ENCODE data around the gene DCST1.
"Not testable (repeated sequence)": the region's sequence is repeated elsewhere in the genome, so short reads cannot be mapped to it uniquely, and the experiment has no call there.

Gene DCST1, protein sequence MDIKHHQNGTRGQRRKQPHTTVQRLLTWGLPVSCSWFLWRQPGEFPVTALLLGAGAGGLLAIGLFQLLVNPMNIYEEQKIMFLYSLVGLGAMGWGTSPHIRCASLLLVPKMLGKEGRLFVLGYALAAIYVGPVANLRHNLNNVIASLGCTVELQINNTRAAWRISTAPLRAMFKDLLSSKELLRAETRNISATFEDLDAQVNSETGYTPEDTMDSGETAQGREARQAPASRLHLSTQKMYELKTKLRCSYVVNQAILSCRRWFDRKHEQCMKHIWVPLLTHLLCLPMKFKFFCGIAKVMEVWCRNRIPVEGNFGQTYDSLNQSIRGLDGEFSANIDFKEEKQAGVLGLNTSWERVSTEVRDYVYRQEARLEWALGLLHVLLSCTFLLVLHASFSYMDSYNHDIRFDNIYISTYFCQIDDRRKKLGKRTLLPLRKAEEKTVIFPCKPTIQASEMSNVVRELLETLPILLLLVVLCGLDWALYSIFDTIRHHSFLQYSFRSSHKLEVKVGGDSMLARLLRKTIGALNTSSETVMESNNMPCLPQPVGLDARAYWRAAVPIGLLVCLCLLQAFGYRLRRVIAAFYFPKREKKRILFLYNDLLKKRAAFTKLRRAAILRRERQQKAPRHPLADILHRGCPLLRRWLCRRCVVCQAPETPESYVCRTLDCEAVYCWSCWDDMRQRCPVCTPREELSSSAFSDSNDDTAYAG

DNA sequence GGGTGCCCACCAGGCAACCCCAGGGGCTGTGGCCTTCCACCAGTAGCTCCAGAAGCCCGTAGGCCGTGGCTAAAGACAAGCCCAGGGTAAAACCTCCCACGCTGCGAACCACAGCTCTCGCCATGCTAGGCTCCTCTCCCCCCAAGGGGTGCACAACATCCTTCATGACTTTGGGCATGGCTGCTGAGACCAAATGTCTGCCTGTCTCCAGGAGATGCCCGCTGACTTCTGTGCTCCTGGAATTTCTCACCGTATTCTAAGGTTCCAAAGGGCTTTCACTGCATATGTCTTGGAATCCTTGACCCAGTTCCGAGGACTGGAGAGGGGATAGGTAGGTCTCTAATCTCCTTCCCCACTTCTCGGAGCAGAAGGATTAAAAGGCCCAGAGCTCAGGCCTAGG, at the start of gene DCST1, which contains the start of gene DCST2:
Gene DCST1 (plus strand): TSS at position 301 of the 400 bp plus-strand sequence. CDS start 213 bp downstream, outside the sequence.
Gene DCST2 (minus strand): TSS at position 258 of the 400 bp plus-strand sequence. CDS start 80 bp downstream, at position 178.
- DNase-seq (ENCODE audit: low spot score) (no peak), FAIRE-seq (no peak)

DNA sequence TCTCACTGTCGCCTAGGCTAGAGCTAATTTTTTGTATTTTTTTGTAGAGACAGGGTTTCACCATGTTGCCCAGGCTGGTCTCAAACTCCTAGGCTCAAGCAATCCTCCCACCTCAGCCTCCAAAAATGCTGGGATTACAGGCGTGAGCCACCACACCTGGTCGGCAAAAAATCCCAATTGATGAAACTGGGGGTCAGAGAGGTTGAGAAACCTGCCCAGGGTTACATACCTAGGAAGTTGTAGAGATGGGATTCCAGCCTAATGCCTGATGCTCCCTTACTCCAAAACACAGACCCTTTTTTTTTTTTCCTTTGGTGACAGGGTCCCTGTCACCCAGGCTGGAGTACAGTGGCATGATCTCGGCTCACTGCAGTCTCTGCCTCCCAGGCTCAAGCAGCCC, 46.9 kb upstream of the DCST1 start:
- not testable (repeated sequence) for FAIRE-seq

DNA sequence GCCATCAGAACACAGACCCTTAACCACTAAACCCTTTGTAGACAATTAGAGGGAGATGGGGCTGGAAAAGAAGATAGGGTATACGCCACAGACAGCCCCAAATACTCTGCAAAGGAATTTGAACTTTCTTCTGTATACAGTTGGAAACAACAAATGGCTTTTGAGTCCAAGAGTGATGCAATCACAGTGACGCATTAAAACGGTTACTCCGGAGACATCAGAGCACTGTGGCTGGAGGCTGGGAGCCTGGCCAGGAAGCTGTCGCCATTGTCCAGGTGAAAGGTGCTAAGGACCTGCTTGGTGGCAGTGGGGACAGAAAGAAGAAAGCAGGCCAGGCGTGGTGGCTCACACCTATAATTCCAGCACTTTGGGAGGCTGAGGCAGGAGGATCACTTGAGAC, 46.3 kb upstream of the DCST1 start:
- FAIRE-seq: no peak
- no peak for DNase-seq (ENCODE audit: low spot score)

More for the DNA sequence above, 46.9 kb upstream of the DCST1 start:
- DNase-seq (ENCODE audit: low spot score): not testable (repeated sequence)

DNA sequence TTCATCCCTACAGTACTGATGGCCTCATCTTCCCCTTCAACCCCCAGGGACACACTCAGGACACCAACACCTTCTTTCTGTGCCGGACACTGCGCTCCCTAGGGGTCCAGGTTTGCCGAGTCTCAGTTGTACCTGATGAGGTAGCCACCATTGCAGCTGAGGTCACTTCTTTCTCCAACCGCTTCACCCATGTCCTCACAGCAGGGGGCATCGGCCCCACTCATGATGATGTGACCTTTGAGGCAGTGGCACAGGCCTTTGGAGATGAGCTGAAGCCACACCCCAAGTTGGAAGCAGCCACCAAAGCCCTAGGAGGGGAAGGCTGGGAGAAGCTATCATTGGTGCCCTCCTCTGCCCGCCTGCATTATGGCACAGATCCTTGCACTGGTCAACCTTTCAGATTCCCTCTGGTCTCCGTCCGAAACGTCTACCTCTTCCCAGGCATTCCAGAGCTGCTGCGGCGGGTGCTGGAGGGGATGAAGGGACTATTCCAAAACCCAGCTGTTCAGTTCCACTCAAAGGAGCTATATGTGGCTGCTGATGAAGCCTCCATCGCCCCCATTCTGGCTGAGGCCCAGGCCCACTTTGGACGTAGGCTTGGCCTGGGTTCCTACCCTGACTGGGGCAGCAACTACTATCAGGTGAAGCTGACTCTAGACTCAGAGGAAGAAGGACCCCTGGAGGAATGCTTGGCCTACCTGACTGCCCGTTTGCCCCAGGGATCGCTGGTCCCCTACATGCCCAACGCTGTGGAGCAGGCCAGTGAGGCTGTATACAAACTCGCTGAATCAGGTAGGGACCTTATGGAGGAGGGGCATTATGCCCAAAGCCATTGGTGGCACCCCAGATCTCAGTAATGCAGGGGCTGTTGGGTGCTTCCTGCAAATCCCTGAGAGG, 45.3 kb upstream of the DCST1 start:
- FAIRE-seq: no peak
- no peak for DNase-seq (ENCODE audit: low spot score)

DNA sequence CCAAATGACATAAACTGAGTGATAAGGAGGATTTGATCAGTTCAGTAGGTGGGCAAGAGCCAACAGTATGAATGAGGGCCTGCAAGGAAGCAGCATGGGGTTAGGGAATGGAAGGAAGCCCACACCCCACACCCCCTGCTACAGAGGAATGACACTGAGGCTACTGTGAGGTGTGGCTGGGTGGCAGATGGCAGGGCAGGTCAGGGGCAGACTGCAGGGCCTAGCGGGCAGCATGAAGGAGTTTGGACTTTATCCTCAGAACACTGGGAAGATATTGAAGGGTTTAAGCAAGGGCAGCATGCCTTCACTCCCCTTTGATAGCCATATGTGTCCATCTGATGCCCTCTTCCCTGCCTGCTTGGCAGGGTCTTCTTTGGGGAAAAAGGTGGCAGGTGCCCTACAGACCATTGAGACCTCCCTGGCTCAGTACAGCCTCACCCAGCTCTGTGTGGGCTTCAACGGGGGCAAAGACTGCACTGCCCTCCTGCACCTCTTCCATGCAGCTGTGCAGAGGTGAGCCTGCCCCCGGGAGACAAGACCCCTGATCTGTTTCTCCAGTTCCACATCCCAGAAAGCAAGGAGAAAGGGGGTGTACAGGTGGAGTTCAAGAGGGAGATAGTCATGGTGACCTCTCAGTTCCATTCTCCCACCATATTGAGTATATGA, 44.3 kb upstream of the DCST1 start:
- no peak for FAIRE-seq
- no peak for DNase-seq (ENCODE audit: low spot score)

DNA sequence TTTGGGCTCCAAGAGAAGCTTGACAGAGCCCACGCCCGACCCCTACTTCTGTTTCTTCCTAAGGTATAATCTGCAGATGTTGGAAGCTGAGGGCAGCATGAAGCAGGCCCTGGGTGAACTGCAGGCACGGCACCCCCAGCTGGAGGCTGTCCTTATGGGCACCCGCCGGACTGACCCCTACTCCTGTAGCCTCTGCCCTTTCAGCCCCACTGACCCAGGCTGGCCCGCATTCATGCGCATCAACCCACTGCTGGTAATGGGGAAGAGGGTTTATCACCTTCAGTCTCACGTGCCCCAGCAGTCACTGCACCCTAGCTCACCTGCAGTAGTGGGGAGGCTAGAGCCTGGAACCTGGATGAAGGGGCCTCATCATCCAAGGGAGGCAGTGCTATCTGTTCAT, 43.3 kb upstream of the DCST1 start:
- no peak for DNase-seq (ENCODE audit: low spot score)
- no peak for FAIRE-seq

DNA sequence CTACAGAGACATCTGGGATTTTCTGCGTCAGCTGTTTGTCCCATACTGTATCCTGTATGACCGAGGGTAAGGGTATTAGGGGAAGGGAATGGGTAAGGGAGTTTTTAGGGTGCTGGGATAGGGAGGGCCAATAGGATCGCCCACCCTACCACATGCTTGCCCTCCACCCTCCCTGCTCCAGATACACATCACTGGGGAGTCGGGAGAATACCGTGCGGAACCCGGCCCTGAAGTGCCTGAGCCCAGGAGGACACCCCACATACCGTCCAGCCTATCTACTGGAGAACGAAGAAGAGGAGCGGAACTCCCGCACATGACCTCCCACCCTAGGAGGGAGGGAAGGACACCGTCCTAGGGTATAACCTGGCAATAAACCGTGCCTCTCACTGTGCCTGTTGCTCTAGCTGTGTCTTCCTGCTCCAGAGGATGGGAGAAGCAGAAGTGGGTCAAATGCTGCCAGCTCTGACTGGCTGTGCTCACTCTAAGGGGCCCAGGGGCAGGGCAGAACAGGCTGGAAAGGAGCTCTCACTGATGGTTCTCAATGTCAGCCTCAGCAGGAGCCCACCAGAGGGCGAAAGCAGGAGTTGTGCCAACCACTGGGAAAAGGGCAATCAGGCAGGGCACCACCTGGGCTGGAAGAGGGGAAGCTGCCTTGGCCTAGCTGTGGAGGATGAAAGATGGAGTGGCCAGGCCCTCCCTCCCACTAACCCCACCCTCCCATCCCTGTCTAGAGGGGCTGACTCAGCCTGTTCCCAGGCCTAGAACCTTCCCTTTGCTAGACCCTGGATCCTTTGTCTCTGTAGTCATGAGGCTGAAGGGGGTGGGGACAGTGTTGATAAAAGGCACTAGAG, 40.7 kb upstream of the DCST1 start:
- DNase-seq (ENCODE audit: low spot score) (peak; percentile 64), FAIRE-seq (no peak)

DNA sequence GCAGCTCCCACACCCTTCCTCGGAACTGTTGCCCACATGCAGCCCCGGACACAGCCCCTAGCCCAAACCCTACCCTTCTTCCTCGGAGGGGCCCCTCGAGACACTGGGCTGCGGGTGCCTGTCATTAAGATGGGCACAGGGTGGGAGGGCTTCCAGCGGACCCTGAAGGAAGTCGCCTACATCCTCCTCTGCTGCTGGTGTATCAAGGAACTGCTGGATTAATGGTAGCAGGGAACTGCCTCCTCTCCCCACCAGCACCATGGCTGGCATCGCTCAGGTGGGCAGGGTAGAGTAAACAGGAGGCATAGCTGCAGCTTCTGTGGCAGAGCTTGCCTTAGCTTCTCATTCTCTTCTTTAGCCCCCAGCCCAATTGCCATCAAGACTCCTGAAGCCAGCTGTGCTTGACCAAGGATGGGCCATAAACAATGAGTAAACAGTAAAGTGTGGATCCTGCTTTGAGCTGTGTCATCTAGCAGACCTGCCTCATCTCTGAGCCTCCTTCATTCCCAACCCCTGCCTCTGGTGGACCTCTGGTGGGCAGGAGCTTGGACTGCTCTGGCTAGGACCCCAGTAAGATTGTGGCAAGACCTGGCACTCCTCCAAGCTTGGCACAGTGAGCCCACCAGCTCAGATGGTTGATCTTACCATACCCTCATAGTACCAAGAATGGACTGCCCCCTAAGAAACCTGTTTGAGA, 39.9 kb upstream of the DCST1 start, which contains the start of gene LENEP:
Gene LENEP (plus strand): TSS at position 15 of the 697 bp plus-strand sequence. CDS start 22 bp downstream, at position 37.
- no peak for DNase-seq (ENCODE audit: low spot score)

DNA sequence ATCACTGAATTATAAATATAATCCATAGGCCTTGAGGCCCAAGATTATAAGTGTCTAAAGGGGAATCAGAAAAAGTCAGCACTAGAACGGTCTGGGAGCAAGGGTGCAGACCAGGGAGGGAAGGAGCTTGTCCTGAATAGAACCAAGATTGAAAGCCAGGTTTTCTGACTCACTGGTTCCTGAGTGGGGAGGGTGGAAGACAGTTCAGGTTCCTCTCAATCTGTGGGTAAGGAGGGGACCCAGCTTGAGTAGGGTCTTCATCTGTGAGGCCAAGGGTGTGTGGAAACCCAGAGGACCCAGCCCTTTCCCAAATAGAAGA, 39.4 kb upstream of the DCST1 start:
- FAIRE-seq: no peak
- no peak for DNase-seq (ENCODE audit: low spot score)

More for the DNA sequence above, 39.9 kb upstream of the DCST1 start, which contains the start of gene LENEP:
- FAIRE-seq: no peak

DNA sequence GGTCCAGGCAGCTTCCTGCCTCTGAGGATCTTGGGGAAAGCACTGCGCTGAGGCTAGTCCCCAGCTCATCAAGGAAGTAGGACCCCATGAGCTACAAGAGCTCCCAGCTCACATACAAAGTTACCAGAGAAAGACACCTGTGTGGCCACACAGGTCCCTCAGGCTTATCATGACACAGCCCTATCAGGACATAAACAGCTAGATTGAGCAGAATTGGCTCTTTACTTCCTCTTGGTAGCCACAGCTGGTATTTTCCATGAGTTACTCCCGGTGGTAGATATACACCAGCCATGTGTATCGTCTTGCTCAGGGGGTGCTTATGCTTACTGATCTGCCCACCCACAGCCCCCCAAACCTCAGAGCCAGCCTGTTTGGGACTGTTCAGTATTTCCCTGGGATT, 39.0 kb upstream of the DCST1 start:
- DNase-seq (ENCODE audit: low spot score) (no peak), FAIRE-seq (no peak)

DNA sequence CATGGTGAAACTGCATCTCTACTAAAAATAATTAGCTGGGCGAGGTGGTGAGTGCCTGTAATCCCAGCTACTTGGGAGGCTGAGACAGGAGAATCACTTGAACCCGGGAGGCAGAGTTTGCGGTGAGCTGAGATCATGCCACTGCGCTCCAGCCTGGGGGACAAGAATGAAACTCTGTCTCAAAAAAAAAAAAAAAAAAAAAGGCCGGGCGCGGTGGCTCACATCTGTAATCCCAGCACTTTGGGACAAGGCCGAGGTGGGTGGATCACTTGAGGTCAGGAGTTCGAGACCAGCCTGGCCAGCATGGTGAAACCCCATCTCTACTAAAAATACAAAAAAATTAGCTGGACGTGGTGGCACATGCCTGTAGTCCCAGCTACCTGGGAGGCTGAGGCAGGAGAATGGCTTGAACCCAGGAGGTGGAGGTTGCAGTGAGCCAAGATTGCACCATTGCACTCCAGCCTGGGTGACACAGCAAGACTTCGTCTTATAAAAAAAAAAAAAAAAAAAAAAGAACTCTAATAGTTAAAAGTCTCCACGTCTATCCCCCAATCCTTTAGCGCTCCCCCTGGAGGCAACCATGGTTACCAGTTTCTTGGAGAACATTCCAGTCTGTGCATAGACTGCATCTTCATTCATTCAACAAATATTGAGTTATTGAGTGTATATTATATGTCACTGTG, 38.2 kb upstream of the DCST1 start:
- FAIRE-seq: peak; percentile 2
- DNase-seq (ENCODE audit: low spot score): peak; percentile 32

DNA sequence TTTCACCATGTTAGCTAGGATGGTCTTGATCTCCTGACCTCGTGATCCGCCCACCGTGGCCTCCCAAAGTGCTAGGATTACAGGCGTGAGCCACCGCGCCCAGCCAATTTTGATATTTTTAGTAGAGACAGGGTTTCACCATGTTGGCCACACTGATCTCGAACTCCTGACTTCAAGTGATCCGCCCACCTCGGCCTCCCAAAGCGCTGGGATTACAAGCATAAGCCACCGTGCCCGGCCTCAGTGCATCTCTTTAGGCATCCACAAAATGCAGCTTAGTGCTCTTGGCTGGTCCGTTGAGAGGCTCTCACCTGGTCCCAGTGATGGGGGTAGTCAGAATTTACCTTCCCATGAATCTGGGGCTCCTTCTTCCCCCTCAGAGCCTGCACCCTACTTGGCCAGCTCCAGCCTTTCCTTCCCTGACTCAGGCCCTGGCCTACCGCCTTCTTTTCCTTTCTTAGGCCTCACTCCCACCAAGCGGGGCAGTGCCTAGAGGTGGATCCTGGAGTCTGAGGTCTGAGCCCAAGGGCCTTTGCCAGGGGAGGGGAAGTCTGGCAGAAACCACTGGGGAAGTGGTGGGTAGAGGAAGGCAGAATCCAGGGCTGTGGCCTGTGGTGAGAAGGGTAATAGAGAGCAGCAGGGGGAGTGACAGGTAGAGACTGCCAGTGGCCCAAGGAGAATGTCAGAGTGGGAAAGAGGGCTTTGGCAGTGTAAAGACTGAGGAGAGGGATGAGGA, 36.5 kb upstream of the DCST1 start:
- no peak for DNase-seq (ENCODE audit: low spot score)
- FAIRE-seq: no peak

DNA sequence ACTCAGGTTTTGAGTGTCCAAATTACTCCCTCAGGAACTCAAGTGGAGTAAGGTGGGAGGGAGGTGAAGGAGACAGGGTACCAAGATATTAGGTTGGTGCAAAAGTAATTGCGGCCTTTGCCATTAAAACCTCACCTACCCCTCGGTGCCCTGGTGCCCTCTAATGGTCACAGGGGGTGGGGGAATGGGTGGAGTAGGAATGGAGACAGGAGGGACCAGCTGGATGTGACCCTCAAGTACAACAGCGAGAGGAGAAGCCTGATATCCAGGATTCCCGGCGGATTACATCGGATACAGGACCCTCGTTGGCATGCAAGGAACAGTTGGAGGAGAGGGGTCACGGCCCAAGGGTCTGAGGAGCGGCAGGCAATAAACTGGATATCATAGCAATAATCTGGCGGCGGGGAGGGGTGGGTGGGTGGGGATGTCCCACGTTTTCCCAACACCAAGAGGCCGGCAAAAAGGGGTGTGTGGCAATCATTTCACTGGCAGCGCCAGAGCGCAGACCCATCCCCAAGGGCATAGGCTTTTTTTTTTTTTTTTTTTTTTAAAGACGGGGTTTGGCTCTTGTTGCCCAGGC, 35.3 kb upstream of the DCST1 start:
- no peak for FAIRE-seq

DNA sequence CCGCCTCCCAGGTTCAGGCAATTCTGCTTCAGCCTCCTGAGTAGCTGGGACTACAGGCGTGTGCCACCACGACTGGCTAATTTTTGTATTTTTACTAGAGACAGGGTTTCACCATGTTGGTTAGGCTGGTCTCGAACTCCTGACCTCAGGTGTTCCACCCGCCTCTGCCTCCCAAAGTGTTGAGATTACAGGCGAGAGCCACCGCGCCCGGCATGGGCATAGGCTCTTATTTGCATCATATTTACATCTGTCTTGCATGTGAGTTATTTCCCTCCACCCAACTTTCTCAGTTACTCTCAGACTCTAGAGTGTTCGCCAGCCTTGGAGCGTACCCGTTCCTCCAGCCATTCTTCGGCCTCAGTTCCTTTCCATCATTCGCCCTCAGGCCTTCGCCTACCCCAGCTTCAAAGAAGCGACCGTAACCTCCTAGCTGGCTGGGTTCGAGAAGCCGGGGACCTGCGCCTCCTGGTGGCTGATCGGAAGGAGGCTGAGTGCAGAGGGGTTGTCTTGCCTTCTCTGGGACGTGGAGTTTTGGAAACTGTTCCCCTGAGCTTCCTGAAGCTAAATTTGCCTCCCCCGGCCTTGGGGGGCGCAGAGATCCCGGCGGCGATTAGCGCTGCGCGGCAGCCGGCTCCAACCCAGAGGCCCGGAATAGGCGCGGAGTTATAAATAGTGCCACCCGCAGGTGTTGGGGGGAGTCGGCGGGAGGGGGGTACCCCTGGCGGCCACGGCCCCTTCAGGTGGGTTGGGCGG, 34.6 kb upstream of the DCST1 start:
- no peak for DNase-seq (ENCODE audit: low spot score)
- no peak for FAIRE-seq

More for the DNA sequence above, 35.3 kb upstream of the DCST1 start:
- DNase-seq (ENCODE audit: low spot score): no peak

DNA sequence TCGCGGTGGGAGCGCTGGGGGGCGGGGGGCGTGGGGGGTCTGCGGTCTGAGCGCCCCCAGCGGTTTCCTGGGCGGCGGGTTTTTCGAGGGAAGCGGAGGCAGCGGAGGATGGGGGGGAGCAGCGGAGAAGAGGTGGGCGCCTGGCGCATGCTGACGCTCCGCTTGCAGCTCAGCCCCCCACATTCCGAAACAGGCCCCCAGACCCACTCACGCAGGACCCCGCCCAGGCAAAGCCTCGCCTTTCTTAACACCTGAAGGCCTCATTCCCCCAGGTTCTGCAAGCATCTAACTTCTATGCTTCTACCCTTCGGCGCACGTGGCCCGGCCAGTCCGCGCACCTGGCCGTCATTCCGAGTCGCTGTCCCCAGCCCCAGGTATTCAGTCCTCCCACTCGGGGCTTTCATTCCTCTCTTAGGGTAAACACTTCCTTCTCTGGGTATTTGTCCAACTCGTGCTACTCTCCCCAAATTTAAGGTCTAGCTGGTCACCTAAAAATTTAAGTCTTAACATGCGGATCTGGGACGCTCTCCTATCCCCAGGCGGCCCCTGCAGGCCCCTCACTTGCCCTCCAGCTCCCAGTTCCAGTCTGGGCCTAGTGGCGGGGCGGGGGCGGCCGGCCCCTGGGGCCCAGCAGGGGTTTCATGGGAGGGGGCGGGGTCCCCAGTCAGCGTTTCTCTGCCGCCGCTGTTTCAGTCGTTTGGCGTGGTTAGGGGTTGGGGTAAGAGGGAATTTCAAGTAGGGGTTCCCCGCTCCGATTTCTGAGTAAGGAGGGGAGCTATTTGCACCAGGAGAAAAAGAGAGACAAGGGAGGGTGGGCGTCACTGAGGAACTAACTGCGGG, 33.8 kb upstream of the DCST1 start:
- FAIRE-seq (no peak), DNase-seq (ENCODE audit: low spot score) (no peak)

DNA sequence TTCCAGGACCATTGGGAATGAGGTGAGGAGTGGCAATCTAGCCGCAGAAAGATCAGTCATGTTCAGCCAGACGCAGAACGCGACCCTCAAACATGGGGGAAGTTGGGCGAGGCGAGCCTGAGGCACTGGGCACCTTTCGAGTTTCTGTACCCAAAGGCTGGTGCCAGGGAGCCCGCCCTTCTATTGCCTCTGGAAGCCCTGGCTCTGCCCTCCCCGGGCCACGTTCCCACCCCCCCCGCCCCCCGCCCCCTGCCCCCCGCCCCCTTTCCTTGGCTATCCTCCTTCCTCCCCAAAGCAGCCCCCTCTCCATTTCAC, 33.3 kb upstream of the DCST1 start:
- DNase-seq (ENCODE audit: low spot score) (no peak), FAIRE-seq (no peak)

Data from RCC 7860 (cell line).